Measurements from ENCODE around the gene STAT5A. TPM values are rescaled to one million over a fixed set of nuclear protein-coding genes. Genes with fewer than 3 reads are reported as not detected.
"Not testable (repeated sequence)": the region's sequence is repeated elsewhere in the genome, so short reads cannot be mapped to it uniquely, and the experiment has no call there.

Gene STAT5A
- total RNA-seq, 2 donors from 2014 or later = 3.5 to 4.8 TPM

GRCh38 chr17:42304187-42305030 is 16.1 kb downstream of the STAT5A start:
- no peak overlapping the region for H3K27ac ChIP-seq (ENCODE audit: low read depth, low read length)
- Mint-ChIP-seq H3K27ac (no peak overlapping the region), H3K9me3 (no peaks in the 10 kb centered on the region), H3K27me3 (ENCODE audit: insufficient read depth) (peaks cover 1% of the 10 kb centered on the region), H3K4me3 (no peak overlapping the region), H3K36me3 (ENCODE audit: low read depth) (no peaks in the 10 kb centered on the region), H3K4me1 (no peaks in the 10 kb centered on the region)
- H3K27me3 ChIP-seq (ENCODE audit: control insufficient read depth, insufficient read depth, low read length, poor library complexity, severe bottlenecking) = no peaks in the 10 kb centered on the region
- no peaks in the 10 kb centered on the region for H3K36me3 ChIP-seq (ENCODE audit: control insufficient read depth, insufficient read depth, low read length)
- H3K9ac ChIP-seq (ENCODE audit: extremely low read depth, low read length, poor library complexity, severe bottlenecking) = no peak overlapping the region
- H3K9me3 ChIP-seq (ENCODE audit: control insufficient read depth, low read length) = no peaks in the 10 kb centered on the region
- H3K4me3 ChIP-seq (ENCODE audit: low read length) = no peak overlapping the region
- WGBS, 2 experiments (ENCODE audit: insufficient coverage in 1 of 2, insufficient read length in 1 of 2) = 93 to 96% methylated on average over 13 to 16 of the region's 16 CpGs
- TF ChIP-seq, protein P1, sequence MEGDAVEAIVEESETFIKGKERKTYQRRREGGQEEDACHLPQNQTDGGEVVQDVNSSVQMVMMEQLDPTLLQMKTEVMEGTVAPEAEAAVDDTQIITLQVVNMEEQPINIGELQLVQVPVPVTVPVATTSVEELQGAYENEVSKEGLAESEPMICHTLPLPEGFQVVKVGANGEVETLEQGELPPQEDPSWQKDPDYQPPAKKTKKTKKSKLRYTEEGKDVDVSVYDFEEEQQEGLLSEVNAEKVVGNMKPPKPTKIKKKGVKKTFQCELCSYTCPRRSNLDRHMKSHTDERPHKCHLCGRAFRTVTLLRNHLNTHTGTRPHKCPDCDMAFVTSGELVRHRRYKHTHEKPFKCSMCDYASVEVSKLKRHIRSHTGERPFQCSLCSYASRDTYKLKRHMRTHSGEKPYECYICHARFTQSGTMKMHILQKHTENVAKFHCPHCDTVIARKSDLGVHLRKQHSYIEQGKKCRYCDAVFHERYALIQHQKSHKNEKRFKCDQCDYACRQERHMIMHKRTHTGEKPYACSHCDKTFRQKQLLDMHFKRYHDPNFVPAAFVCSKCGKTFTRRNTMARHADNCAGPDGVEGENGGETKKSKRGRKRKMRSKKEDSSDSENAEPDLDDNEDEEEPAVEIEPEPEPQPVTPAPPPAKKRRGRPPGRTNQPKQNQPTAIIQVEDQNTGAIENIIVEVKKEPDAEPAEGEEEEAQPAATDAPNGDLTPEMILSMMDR (conservative IDR thresholded peaks at IDR 0.05) = no peak
- H3K4me1 ChIP-seq (ENCODE audit: control insufficient read depth, insufficient read depth, low read length) = no peaks in the 10 kb centered on the region
- DNase-seq = no peak

- H3K9ac ChIP-seq (ENCODE audit: extremely low read depth, low read length, poor library complexity, severe bottlenecking); H3K9me3 Mint-ChIP-seq; H3K9me3 ChIP-seq (ENCODE audit: control insufficient read depth, low read length); H3K27me3 ChIP-seq (ENCODE audit: control insufficient read depth, insufficient read depth, low read length, poor library complexity, severe bottlenecking); H3K27ac ChIP-seq (ENCODE audit: low read depth, low read length); H3K4me3 ChIP-seq (ENCODE audit: low read length); H3K27ac Mint-ChIP-seq; H3K36me3 ChIP-seq (ENCODE audit: control insufficient read depth, insufficient read depth, low read length); H3K4me1 ChIP-seq (ENCODE audit: control insufficient read depth, insufficient read depth, low read length); H3K4me1 Mint-ChIP-seq; H3K4me3 Mint-ChIP-seq; DNase-seq; H3K36me3 Mint-ChIP-seq (ENCODE audit: low read depth); H3K27me3 Mint-ChIP-seq (ENCODE audit: insufficient read depth): not testable (repeated sequence)
- 97 to 100% methylated on average over 2 to 6 of the region's 6 CpGs for WGBS, 2 experiments (ENCODE audit: insufficient coverage in 1 of 2, insufficient read length in 1 of 2)
Measured at GRCh38 chr17:42305031-42305330, 16.7 kb downstream of the STAT5A start.

DNA sequence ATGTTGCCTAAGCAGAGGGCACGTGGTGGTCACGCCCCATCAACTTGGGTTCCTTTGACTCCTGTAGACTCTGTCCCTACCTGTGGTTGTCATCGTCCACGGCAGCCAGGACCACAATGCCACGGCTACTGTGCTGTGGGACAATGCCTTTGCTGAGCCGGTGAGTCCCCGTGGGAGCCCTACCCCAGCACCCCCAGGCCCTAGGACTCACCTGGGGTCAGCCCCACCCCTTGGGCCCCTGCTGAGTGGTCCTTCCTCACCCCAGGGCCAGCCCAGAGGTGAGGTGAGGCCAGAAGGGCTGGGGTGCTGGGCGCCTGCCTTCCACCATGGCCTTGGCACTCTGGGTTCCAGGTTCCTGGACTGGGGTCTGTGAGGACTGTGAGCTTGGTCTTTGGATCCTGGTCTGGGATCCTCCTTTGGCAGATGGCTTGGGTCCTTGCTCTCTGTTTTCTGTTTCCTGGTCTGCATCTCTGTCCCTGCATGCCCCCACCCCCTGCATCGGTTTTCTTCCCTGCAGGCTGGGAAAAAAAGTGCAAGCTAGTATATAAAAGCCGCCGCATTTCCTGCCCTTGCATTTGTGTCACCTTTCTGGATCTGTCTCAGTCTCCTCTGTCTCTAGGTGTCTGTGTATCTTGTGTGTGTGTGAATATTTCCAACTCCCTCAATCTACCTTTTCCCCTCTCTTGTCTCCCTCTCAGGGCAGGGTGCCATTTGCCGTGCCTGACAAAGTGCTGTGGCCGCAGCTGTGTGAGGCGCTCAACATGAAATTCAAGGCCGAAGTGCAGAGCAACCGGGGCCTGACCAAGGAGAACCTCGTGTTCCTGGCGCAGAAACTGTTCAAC is 17.5 kb downstream of the STAT5A start:
- Histone ChIP-seq H3K4me1 (ENCODE audit: control insufficient read depth, insufficient read depth, low read length) (no peaks in the 10 kb centered on the region), H3K36me3 (ENCODE audit: control insufficient read depth, insufficient read depth, low read length) (no peaks in the 10 kb centered on the region), H3K9me3 (ENCODE audit: control insufficient read depth, low read length) (no peaks in the 10 kb centered on the region), H3K27ac (ENCODE audit: low read depth, low read length) (no peak overlapping the region), H3K9ac (ENCODE audit: extremely low read depth, low read length, poor library complexity, severe bottlenecking) (no peak overlapping the region), H3K27me3 (ENCODE audit: control insufficient read depth, insufficient read depth, low read length, poor library complexity, severe bottlenecking) (no peaks in the 10 kb centered on the region), H3K4me3 (ENCODE audit: low read length) (no peak overlapping the region)
- H3K27me3 Mint-ChIP-seq (ENCODE audit: insufficient read depth) = peaks cover 1% of the 10 kb centered on the region
- H3K27ac Mint-ChIP-seq = no peak overlapping the region
- no peaks in the 10 kb centered on the region for H3K36me3 Mint-ChIP-seq (ENCODE audit: low read depth)
- H3K4me3 Mint-ChIP-seq = no peak overlapping the region
- WGBS, 2 experiments (ENCODE audit: insufficient coverage in 1 of 2, insufficient read length in 1 of 2) = 93 to 95% methylated on average over 8 to 13 of the region's 18 CpGs
- TF ChIP-seq, protein P1 (conservative IDR thresholded peaks at IDR 0.05) = no peak
- no peaks in the 10 kb centered on the region for H3K4me1 Mint-ChIP-seq
- no peaks in the 10 kb centered on the region for H3K9me3 Mint-ChIP-seq
- DNase-seq = no peak

Data from endodermal cell (in vitro differentiated cells).